Epidermal melanocyte (primary cell): ENCODE measurements around the gene LAMC2.

ENCODE experiments used
- DNase-seq: peaks from one replicate; pipeline ENCODE4 v3.0.0; 2011; ENCODE audit warnings: low spot score; ENCODE audit not compliant: insufficient read length

The LAMC2 gene

DNA sequence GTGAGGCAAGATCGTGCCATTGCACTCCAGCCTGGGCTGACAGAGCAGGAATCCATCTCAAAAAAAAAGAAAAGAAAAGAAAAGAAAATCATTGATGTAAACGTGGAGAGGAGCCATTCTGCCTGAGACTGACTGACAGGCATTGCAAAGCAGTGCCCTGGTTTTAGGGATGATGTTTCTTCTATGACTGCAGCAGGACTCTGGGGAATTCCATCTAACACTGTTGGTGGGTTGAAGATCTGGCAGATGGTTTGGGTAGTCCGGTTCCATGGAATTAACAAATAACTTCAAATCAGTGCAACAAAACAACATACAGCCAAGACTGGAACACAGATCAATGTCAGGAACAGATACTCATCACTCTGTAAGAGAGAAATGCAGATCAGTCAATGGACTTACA lies 17.8 kb upstream of the LAMC2 start:
- DNase-seq = no peak

GRCh38 chr1:183173828-183174227 lies 12.2 kb upstream of the LAMC2 start:
- DNase-seq = no peak

GRCh38 chr1:183175631-183176030 lies 10.4 kb upstream of the LAMC2 start:
- DNase-seq = no peak

DNA sequence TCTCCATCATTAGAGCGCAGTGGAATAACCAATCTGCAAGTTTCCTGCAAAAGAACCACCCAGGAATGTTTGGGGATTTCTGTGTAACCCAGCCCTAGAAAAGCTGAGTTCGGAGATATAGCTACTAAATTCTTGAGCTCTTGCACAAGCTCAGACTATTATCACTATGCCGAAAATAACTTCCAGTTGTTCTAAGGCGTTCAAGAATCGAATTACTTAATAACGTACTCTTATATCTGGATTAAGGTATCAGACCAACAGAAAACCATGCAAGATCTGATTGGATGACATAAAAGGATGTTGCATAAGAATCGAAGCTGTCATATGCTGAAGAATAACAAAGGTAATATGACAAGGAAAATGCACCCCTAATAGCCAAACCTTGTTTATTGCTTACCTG lies 7.5 kb upstream of the LAMC2 start:
- DNase-seq = no peak

DNA sequence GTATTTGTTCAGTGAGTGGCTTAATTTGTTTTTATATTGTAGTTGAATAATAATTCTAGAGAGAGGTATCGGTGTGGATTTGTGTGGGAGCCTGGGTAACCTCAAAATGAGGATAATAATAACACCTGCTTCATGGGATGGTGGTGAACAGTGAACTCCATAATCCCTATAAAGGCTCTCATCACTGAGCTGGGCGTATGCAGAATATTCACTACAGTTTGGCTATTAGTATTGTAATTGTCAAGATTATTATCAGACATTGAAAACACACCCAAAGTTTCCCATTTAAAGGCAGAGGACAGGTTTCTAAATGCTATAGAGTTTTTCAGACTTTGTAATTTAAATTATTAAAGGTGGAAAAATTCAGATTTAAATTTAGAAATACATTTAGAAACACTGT lies 7.0 kb upstream of the LAMC2 start:
- DNase-seq = no peak

DNA sequence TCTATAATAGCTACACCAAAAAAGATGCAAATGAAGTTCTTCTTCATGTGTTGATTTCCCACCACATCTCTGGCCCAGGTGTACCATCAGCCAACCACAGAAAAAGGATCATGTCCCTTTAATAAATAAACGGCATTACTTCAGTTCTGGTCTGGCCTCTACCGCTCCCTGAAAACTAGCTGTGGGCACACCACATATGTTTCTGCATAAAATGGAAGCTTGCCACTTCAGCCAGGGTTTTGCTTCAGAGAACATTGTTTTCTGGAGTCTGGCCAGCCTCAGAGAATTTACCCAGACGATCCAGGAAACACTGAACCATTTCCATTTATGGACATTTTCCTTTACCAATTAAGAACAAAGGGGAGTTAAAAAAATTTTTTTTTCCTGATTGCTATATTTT lies 5.8 kb upstream of the LAMC2 start:
- peak; percentile 80 for DNase-seq

- DNase-seq = no peak
Observed at GRCh38 chr1:183180634-183181056, 5.4 kb upstream of the LAMC2 start.

- DNase-seq = no peak
Observed at GRCh38 chr1:183186841-183187240, 777 bp downstream of the LAMC2 start.

GRCh38 chr1:183188240-183188639 lies 2.2 kb downstream of the LAMC2 start:
- no peak for DNase-seq

DNA sequence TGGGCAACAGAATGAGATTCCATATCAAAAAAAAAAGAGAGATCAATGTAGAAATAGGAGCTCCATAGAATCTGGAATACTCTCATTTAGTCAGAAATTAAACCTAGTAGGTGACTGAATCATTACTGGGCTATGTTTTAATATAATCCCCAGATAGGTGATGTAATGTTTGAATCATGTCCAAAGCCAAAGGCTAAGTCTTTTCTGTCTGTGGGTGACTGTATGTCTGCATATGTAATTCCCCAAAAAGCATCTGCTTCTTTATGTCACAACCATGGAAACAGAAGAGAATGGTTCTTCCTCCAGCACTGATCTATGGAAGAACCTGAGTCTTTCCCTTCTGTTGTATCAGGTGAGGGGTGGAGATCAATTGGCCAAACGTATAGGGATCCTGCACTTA lies 5.8 kb downstream of the LAMC2 start:
- DNase-seq = no peak

GRCh38 chr1:183193963-183194525 lies 8.0 kb downstream of the LAMC2 start:
- DNase-seq = no peak

- no peak for DNase-seq
Observed at GRCh38 chr1:183194527-183195141, 8.6 kb downstream of the LAMC2 start.

- no peak for DNase-seq
Observed at GRCh38 chr1:183195142-183195574, 9.1 kb downstream of the LAMC2 start.

DNA sequence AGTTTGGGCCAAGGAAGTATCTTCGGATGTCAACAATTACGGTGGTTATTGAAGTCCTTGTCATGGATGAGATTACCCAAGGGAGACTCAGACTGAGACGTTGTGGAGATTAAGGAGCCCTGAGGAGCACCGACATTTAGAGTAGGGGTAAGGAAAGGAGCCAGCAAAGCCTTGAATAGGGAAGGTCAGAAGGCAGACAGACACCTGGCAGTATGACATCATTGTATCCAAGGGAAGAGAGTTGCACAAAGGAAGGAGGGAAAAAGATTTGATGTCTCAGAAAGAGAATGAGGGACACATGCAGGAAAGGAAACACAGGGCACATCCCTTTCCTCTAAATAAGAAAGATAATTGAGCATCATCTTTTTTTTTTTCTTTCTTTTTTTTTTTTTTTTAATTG lies 11.7 kb downstream of the LAMC2 start:
- DNase-seq = no peak

- DNase-seq = no peak
Observed at GRCh38 chr1:183198463-183198862, 12.4 kb downstream of the LAMC2 start.

DNA sequence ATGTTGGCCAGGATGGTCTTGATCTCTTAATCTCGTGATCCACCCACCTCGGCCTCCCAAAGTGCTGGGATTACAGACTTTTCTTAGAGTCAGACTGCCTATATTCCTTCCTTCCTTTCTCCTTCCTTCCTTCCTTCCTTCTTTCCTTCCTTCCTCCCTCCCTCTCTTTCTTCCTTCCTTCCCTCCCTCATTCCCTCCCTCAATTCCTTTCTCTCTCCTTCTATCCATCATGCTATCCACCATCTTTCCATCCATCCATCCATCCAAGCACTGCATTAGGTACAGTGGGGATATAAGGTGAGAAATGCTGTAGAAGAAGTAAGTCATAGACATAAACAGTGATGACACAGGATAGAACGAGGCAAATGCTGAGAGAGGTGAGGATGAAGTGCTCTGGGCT lies 13.2 kb downstream of the LAMC2 start:
- DNase-seq = no peak

GRCh38 chr1:183200451-183200850 lies 14.4 kb downstream of the LAMC2 start:
- no peak for DNase-seq

GRCh38 chr1:183203094-183203493 lies 17.0 kb downstream of the LAMC2 start:
- DNase-seq = no peak

- DNase-seq = peak; percentile 47
Observed at GRCh38 chr1:183205196-183205781, 19.2 kb downstream of the LAMC2 start.

- no peak for DNase-seq
Observed at GRCh38 chr1:183206538-183207122, 20.6 kb downstream of the LAMC2 start.

DNA sequence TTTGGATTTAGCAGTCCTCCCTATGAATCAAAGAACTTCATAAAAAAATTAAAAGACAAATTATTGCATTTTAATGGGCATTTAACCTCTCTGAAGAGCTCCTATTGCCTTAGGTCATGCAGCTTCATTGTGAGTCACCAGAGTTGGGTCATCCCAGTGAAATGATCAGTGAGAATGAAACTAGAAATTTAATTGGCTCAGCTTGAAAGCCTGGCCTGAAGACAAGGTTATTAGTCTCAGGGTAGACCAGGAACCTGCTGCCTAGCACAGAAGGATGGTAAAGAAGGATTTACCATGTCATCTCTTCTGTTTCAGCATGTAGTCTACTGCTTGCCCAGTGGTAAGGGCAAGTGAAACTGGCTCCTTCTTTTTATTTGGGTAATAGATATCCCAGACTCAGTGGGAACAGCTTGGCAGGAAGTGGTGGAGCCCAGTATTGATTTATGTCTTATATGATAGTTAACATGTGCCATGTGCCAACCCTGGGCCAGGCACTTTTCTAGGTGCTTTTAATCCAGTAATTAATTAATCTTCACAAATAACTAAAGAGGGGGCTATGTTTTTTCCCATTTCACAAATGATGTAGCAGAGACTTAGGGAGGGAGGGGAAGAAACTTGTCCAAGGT lies 23.6 kb downstream of the LAMC2 start:
- DNase-seq = peak; percentile 38

GRCh38 chr1:183210681-183211080 lies 24.6 kb downstream of the LAMC2 start:
- no peak for DNase-seq
